Lower leg skin (tissue), 4 donors: Measurements from ENCODE around the gene CRIP3. TPM values are rescaled to one million over a fixed set of nuclear protein-coding genes. Genes with fewer than 3 reads are reported as not detected.
A peak's percentile ranks its signal among the peaks of the same experiment; 100 is the strongest.
"Not testable (repeated sequence)": the region's sequence is repeated elsewhere in the genome, so short reads cannot be mapped to it uniquely, and the experiment has no call there.

Source experiments
- DNase-seq, 2 donors: peaks; one replicate each; pipeline ENCODE4 v3.0.0-alpha.2; 2019; ENCODE audit warnings: low spot score in 2 of 2
- H3K4me3 ChIP-seq: fragments of 200-600 bp; sonication (generic); 2 replicates; pipeline ENCODE4 v1.5.1; 2017; ENCODE audit warnings: mild to moderate bottlenecking, low read depth; ENCODE audit not compliant: poor library complexity, severe bottlenecking
- CTCF ChIP-seq, 3 donors: fragments of 450-650 bp; IDR thresholded peaks; one replicate each; pipeline ENCODE4 v1.5.1; 2016; ENCODE audit warnings: antibody characterized with exemption in 3 of 3, mild to moderate bottlenecking in 3 of 3, moderate library complexity in 2 of 3
- POLR2A ChIP-seq, 2 donors: fragments of 450-650 bp; IDR thresholded peaks; one replicate each; pipeline ENCODE4 v1.6.1; 2016 to 2017; ENCODE audit warnings: antibody characterized with exemption in 2 of 2, mild to moderate bottlenecking in 1 of 2, moderate library complexity in 1 of 2
- WGBS, 2 donors: methylation state at CpG; one replicate each; pipeline ENCODE4 v1.1.5; 2018; 5-methylcytosine and 5-hydroxymethylcytosine counted together
- intact Hi-C: fragments of 100-400 bp; cut with DNase I; formaldehyde crosslinking; loops from one replicate; pipeline ENCODE4 v1.15.0; 2023; ENCODE audit warnings: low total_unique reads
- total RNA-seq, 4 donors: library from RNA; depleted of rRNA; stranded (reverse); fragments of >200 nt; gene quantifications; one replicate each; pipeline ENCODE4 v1.1.0, GENCODE V29; 2016

Gene CRIP3
- total RNA-seq, result 1 to 10 TPM in 1 of 4 donors, under 1 TPM in 1, not detected in 2; 0.30 to 4.5 TPM

GRCh38 chr6:43308101-43308989 is at the start of gene CRIP3:
Gene CRIP3, minus strand, starts transcription at chr6:43308826. Its CDS starts 34 bp downstream, at chr6:43308792.
- WGBS, 2 donors, result 10 to 12% methylated on average over 39 of the region's 39 CpGs
- DNase-seq, result no peak
- no peak within 1 kb of the TSS for H3K4me3 ChIP-seq
- TF ChIP-seq POLR2A (IDR thresholded peaks at IDR 0.05), result no peak
- TF ChIP-seq CTCF (IDR thresholded peaks at IDR 0.05), result peak in 1 of 3 donors; percentile 28
- intact Hi-C loops, result no loop called here

- WGBS, 2 donors, result 87 to 93% methylated on average over 2 of the region's 2 CpGs
- DNase-seq, result no peak
- intact Hi-C loops, result loop anchor here (2.0 to 10.0 kb wide), 2 partner anchors 77 to 149 kb away; no protein-coding TSS in a partner anchor
- no peak overlapping the region for H3K4me3 ChIP-seq
- TF ChIP-seq POLR2A (IDR thresholded peaks at IDR 0.05), result no peak
- TF ChIP-seq CTCF (IDR thresholded peaks at IDR 0.05), result no peak
Measured at GRCh38 chr6:43355862-43356590, 47.4 kb upstream of the CRIP3 start.

- intact Hi-C loops, result loop anchor here (10.0 kb wide), 1 partner anchor 153 kb away; no protein-coding TSS in a partner anchor
- H3K4me3 ChIP-seq, DNase-seq: not testable (repeated sequence)
- 94% methylated on average over 5 of the region's 5 CpGs for WGBS, 2 donors
Measured at GRCh38 chr6:43351951-43352350, 43.3 kb upstream of the CRIP3 start.

GRCh38 chr6:43347444-43347843 is 38.8 kb upstream of the CRIP3 start:
- DNase-seq, result no peak
- TF ChIP-seq POLR2A (IDR thresholded peaks at IDR 0.05) (no peak), CTCF (IDR thresholded peaks at IDR 0.05) (no peak)
- WGBS, 2 donors, result 91 to 93% methylated on average over 3 of the region's 3 CpGs
- intact Hi-C loops, result no loop called here
- H3K4me3 ChIP-seq, result no peak overlapping the region

- intact Hi-C loops, result no loop called here
- WGBS, 2 donors, result 76 to 85% methylated on average over 3 of the region's 3 CpGs
- DNase-seq, result no peak
- no peak overlapping the region for H3K4me3 ChIP-seq
- TF ChIP-seq CTCF (IDR thresholded peaks at IDR 0.05) (no peak), POLR2A (IDR thresholded peaks at IDR 0.05) (no peak)
Measured at GRCh38 chr6:43347021-43347420, 38.4 kb upstream of the CRIP3 start.

GRCh38 chr6:43346243-43346642 is 37.6 kb upstream of the CRIP3 start:
- intact Hi-C loops, H3K4me3 ChIP-seq, DNase-seq: not testable (repeated sequence)
- 93 to 96% methylated on average over 11 of the region's 11 CpGs for WGBS, 2 donors
